HG02642 (cell line): ENCODE measurements around the gene LRRC8D.

Source experiments
- ATAC-seq: cut with Tn5 transposase; IDR thresholded peaks from one replicate; pipeline ENCODE4 v1.9.1; 2021; ENCODE audit warnings: mild to moderate bottlenecking; ENCODE audit not compliant: unreplicated experiment, poor library complexity

The LRRC8D gene

GRCh38 chr1:89865498-89866382 is 44.9 kb downstream of the LRRC8D start:
- ATAC-seq, result no peak

DNA sequence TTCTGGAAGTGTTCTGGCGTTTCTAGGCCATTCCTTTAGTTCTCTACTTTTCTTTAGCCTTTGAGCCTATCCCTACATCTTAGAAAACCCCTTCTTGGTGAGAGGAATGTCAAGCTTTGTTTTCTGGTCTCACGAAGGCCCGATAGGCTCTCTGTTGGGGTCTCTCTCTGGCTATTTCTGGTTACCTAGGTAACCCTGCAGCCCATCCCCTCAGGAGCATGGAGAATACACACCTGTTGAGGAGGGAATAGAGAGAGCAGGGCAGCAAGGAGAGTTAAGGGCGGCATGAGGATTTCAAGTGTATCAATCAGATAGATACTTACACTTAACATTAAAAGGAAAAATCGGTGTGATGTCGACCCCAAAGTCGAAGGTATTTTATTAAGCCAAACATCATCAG is 45.7 kb downstream of the LRRC8D start:
- ATAC-seq, result no peak

- no peak for ATAC-seq
These were observed 50.2 kb downstream of the LRRC8D start for GRCh38 chr1:89870998-89871397.

DNA sequence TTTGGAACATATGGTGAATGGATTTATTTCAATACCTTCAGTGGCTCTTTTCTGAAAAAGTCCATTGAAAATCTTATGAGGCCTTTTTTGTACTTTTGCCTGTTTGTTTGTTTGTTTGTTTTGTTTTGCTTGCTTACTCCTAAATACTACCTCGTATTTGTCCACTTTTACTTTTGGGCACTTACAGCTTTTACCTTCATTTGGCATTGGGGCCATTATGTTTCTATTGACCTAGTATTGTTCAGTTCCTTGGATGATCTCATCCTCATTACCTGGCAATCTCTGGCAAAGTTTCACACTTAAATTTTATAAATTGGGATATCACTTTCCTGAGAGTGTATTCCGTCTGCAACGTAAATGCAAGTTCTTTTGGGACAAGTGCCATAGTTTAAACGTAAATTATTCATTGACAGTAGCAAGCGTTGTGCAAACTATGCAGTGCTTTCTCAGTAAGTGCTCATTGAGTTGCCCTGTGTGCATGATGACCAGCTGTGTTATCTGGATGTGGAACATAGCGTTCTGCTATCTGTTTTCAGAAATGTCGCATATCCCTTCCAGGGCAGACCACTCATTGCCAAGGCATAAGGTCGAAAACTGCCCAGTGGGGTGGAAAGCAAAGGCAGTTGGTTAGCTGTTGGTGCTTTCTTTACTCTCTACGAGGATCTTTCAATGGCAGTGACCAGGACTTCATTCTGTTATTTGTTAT is 51.1 kb downstream of the LRRC8D start:
- no peak for ATAC-seq

- ATAC-seq, result no peak
These were observed 51.7 kb downstream of the LRRC8D start for GRCh38 chr1:89872567-89872966.

- no peak for ATAC-seq
These were observed 52.5 kb downstream of the LRRC8D start for GRCh38 chr1:89873288-89873687.

GRCh38 chr1:89873770-89874169 is 52.9 kb downstream of the LRRC8D start:
- no peak for ATAC-seq

GRCh38 chr1:89876463-89876862 is 55.6 kb downstream of the LRRC8D start:
- ATAC-seq, result no peak

DNA sequence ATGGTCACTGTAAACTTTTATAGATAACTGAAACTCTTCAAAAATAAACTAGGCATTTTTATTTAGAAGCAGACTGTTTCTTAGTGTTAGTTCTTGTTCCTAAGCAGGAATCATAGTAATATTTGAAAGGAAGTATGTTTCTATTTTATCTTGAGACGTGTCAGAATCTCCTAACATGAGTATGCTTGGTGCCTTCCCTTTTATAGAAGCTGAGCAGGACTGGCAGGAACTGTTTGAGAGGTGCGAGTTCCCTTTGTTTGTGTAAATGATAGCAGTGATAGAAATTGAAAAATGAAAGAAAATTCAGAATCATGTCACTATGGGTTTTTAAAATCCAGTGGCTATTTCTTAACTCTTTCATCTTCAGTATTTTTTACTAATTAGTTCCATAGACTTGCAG is 56.9 kb downstream of the LRRC8D start:
- no peak for ATAC-seq

GRCh38 chr1:89878256-89878655 is 57.4 kb downstream of the LRRC8D start:
- no peak for ATAC-seq

GRCh38 chr1:89880679-89881078 is 59.8 kb downstream of the LRRC8D start:
- no peak for ATAC-seq

DNA sequence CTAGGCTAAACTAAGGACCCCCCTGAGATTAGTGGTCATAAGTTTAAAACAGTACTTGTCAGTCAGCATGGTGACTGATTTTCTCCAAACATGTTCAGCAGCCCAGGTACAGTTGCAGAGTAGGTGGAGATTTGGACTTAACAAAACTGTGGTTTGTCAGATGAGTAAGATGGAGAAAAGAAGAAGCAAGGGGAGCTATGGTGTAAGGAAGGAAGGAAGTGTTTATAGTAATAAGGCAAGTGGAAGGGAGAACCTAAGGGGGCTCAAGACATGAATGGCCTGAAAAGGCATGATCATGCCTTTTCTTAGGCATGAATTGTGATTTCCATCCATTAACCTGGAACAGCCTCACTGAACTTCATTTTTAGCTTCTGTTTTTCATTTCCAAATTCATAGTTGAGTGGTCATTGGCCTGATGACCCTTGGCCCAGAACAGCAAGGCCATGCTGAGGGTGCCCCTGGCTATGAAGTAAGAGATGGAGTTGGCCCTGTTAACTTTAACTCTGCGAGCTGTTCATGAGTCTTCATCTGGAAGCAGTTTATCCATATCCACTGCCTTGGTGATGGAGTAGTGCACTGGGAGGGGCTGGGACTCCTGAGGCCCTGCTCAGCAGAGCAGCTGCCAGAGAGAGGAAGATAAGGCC is 60.7 kb downstream of the LRRC8D start:
- ATAC-seq, result no peak

DNA sequence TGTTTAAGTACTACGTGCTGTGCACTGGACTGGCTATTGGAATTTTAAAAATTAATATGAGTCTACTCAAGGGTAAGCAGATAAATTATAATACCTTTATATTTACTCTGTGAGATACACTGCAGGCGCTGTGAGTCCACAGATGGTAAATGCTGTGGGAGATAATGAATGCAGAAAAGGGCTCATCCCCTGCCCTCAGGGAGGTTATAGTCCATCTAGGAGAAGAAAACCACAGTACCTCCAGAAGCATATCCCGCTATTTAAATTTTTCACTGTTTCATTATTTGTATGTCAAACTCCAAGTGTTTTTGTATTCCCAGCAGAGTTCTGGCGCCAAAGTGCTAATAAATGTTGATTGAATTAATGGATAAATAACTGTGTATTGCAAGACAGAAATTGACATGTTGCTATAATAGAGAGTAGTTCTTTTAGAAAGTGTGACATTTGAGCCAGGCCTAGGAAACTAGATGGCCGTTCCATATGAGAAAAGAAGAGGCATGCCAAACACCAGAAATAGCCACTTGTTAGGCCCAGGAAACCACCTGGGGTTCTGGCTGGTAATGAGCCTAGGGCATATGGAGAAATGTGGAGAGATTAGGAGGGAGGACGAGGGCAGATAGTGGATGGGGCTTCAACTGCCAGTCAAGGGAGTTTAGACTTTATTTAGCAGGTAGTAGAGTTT is 61.7 kb downstream of the LRRC8D start:
- ATAC-seq, result no peak

DNA sequence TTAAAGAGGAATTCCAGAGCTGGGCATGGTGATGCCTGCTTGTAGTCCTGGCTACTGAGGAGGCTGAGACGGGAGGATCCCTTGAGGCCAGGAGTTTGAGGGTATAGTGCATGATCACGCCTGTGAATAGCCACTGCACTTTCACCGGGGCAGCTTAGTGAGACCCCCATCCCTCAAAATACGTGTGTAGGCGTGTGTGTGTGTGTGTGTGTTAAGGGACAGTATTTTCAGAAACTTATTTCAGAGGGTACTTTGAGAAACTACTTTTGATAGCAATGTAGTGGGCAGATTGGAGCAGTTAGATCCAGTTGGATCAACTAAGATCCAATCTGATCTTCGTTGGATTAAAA is 62.2 kb downstream of the LRRC8D start:
- ATAC-seq, result no peak

DNA sequence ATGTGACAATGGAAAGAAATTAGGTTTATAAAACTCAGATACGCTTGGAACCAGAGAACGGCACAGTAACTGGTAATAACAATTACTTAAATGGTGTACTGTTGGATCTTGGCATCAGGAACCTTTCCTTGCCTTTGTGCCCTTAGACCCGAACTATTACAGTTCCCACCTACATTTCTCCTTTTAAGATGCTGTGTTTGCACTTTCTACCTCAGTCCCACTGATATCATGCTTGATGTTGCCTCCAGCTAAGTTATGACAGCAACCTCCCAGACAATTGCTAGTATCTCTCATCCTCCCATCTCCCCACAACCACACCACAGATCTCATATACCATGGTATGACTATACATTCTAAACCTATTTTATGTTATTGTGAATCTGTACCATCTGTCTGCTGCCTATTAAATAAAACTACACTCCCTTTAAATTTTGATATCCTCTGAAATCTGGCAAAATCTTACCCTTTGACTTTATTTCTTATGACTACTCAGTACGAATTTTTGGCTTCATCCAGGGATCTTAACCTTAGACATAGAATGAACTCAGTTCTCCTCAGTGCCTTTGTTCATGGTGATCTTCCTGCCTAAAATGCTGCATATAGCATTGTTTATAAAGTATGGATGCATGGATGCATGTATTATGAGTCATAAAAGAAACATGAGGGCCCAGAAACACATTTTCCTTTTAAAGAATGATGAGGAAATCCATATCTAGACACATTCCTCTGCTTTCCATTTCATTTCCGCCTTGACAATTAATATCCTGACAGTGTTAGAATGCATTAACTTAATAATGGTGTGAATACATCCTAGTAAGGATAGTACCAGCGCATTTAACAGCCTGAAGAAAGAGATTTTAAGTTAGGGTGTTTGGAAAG is 64.1 kb downstream of the LRRC8D start:
- ATAC-seq, result no peak

DNA sequence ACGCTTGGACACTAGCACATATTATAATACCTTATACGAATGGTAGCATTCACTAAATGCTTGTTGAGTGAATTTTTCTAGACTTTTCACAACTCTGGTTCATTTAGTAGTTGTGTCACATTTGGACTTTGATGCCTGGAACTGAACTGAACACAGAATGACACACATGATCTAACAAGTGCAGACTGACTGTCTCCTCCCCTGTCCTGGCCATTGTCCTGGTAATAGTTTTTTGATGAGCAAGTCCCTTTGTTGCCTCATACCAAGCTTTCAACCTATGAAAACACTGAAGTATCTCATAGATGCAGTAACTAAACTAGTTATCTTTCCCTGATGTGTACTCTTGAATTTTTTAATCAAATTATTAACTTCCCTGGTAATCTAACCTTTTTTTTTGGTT is 66.4 kb downstream of the LRRC8D start:
- ATAC-seq, result no peak

DNA sequence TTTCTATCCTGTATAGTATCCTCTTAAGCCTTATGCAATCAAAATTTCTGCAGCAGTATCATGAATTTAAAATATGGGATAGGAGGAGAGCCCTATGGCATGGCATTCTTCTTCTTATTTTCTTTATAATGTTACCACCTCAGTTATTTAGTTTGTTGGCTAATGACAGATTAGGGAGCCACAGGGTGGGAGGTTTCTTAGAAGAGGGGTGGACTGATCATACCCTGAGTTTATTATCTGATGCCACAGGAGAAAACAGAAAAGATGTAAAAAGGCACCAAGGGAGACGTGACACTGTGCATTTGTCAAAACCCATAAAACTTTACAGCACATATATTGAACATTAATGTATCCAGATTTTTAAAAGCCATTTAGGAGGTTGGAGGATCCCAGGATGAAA is 66.9 kb downstream of the LRRC8D start:
- no peak for ATAC-seq

- ATAC-seq, result no peak
These were observed 67.9 kb downstream of the LRRC8D start for GRCh38 chr1:89888480-89889322.

DNA sequence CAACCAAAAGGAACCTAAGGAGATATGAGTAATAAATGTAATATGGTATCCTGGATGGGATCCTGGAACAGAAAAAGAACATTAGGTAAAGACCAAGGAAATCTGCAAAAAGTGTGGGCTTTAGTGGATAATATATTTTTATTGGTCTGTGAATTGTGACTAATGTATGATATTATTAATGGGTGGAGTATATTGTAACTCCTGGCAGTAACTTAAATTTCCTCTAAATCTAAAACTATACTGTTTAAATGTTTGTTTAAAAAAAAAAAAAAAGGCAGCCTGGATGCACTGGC is 68.4 kb downstream of the LRRC8D start:
- no peak for ATAC-seq
